H9 (cell line): ENCODE data around the gene TRAK2. TPM values are rescaled to one million over a fixed set of nuclear protein-coding genes. Genes with fewer than 3 reads are reported as not detected.

Experiments
- DNase-seq: peaks from one replicate; pipeline ENCODE4 v3.0.0-alpha.2; 2017
- H2AFZ ChIP-seq: one replicate; pipeline ENCODE4 v1.6.1; 2013; ENCODE audit warnings: mild to moderate bottlenecking, low read length, control low read depth, moderate library complexity
- H2AK5ac ChIP-seq: 2 replicates; pipeline ENCODE4 v1.6.1; 2013; ENCODE audit warnings: low read length, control low read depth, mixed read lengths; ENCODE audit not compliant: insufficient read length
- H2BK120ac ChIP-seq: one replicate; pipeline ENCODE4 v1.6.1; 2013; ENCODE audit warnings: low read depth, mild to moderate bottlenecking, low read length, control low read depth, inconsistent platforms; ENCODE audit not compliant: poor library complexity, severe bottlenecking
- H2BK12ac ChIP-seq: 2 replicates; pipeline ENCODE4 v1.6.1; 2013; ENCODE audit warnings: low read length, control low read depth, mixed read lengths, low read depth; ENCODE audit not compliant: insufficient read length
- H2BK15ac ChIP-seq: 2 replicates; pipeline ENCODE4 v1.6.1; 2013; ENCODE audit warnings: low read depth, low read length, control low read depth
- H2BK20ac ChIP-seq: one replicate; pipeline ENCODE4 v1.6.1; 2013; ENCODE audit warnings: low read depth, mild to moderate bottlenecking, low read length, control low read depth, inconsistent platforms; ENCODE audit not compliant: poor library complexity, severe bottlenecking
- H2BK5ac ChIP-seq: 2 replicates; pipeline ENCODE4 v1.6.1; 2013; ENCODE audit warnings: low read length, control low read depth, mixed read lengths; ENCODE audit not compliant: insufficient read length
- H3K14ac ChIP-seq: 2 replicates; pipeline ENCODE4 v1.6.1; 2013; ENCODE audit warnings: low read length, control low read depth; ENCODE audit not compliant: insufficient read depth
- H3K18ac ChIP-seq: 2 replicates; pipeline ENCODE4 v1.6.1; 2013; ENCODE audit warnings: low read depth, mild to moderate bottlenecking, mixed read lengths, low read length, control low read depth; ENCODE audit not compliant: insufficient read length
- H3K23ac ChIP-seq: 2 replicates; pipeline ENCODE4 v1.6.1; 2013; ENCODE audit warnings: low read length, control low read depth, mixed read lengths, low read depth; ENCODE audit not compliant: insufficient read length
- H3K23me2 ChIP-seq: 2 replicates; pipeline ENCODE4 v1.6.1; 2013; ENCODE audit warnings: low read depth, mild to moderate bottlenecking, mixed read lengths, low read length, control low read depth; ENCODE audit not compliant: insufficient read length, poor library complexity, severe bottlenecking
- H3K27ac ChIP-seq: 2 replicates; pipeline ENCODE4 v1.5.1; 2013; ENCODE audit warnings: low read length, control low read depth, mixed read lengths, low read depth; ENCODE audit not compliant: insufficient read length
- H3K27me3 ChIP-seq: 2 replicates; pipeline ENCODE4 v1.6.1; 2013; ENCODE audit warnings: low read length, control low read depth, inconsistent platforms; ENCODE audit not compliant: insufficient read depth
- H3K4ac ChIP-seq: 2 replicates; pipeline ENCODE4 v1.6.1; 2013; ENCODE audit warnings: low read depth, mild to moderate bottlenecking, control low read depth, inconsistent platforms, low read length, moderate library complexity
- H3K4me1 ChIP-seq: 2 replicates; pipeline ENCODE4 v1.6.1; 2013; ENCODE audit warnings: low read length, control low read depth, inconsistent platforms; ENCODE audit not compliant: insufficient read depth
- H3K4me2 ChIP-seq: 2 replicates; pipeline ENCODE4 v1.6.1; 2013; ENCODE audit warnings: low read length, control low read depth, mixed read lengths; ENCODE audit not compliant: insufficient read length, insufficient read depth
- H3K56ac ChIP-seq: 2 replicates; pipeline ENCODE4 v1.6.1; 2013; ENCODE audit warnings: low read depth, mild to moderate bottlenecking, mixed read lengths, low read length, control low read depth; ENCODE audit not compliant: insufficient read length
- H3K79me1 ChIP-seq: 2 replicates; pipeline ENCODE4 v1.6.1; 2013; ENCODE audit warnings: low read depth, mild to moderate bottlenecking, moderate library complexity, low read length, control low read depth, inconsistent platforms; ENCODE audit not compliant: insufficient read depth, poor library complexity, severe bottlenecking
- H3K79me2 ChIP-seq: 2 replicates; pipeline ENCODE4 v1.6.1; 2013; ENCODE audit warnings: low read length, control low read depth, inconsistent platforms; ENCODE audit not compliant: insufficient read depth
- H3K9ac ChIP-seq: 2 replicates; pipeline ENCODE4 v1.6.1; 2013; ENCODE audit warnings: low read length, control low read depth, mixed read lengths; ENCODE audit not compliant: insufficient read length; ENCODE audit errors: extremely low read depth
- H3K9me3 ChIP-seq: one replicate; pipeline ENCODE4 v1.6.1; 2013; ENCODE audit warnings: low read depth, low read length, inconsistent platforms; ENCODE audit not compliant: control insufficient read depth
- H3T11ph ChIP-seq: one replicate; pipeline ENCODE4 v1.6.1; 2013; ENCODE audit warnings: mild to moderate bottlenecking, low read length, control low read depth, inconsistent platforms
- H4K20me1 ChIP-seq: one replicate; pipeline ENCODE4 v1.6.1; 2013; ENCODE audit not compliant: control insufficient read depth, insufficient read length, insufficient read depth
- H4K5ac ChIP-seq: 2 replicates; pipeline ENCODE4 v1.6.1; 2013; ENCODE audit warnings: low read depth, mild to moderate bottlenecking, mixed read lengths, low read length, control low read depth; ENCODE audit not compliant: insufficient read length
- H4K8ac ChIP-seq: replicated peaks from 2 replicates; pipeline ENCODE4 v1.6.1; 2013; ENCODE audit warnings: low read length, control low read depth, mixed read lengths, low read depth; ENCODE audit not compliant: insufficient read length
- H4K91ac ChIP-seq: 2 replicates; pipeline ENCODE4 v1.6.1; 2013; ENCODE audit warnings: low read depth, mild to moderate bottlenecking, moderate library complexity, mixed read lengths, low read length, control low read depth; ENCODE audit not compliant: insufficient read length
- H3K27ac Mint-ChIP-seq, 3 experiments: 2 replicates in 2 of 3; 3 replicates in 1 of 3; pipeline ENCODE4 v1.8.0; 2020 to 2021; ENCODE audit warnings: mixed read lengths in 3 of 3, mild to moderate bottlenecking in 1 of 3, moderate library complexity in 1 of 3
- H3K27me3 Mint-ChIP-seq: 2 replicates; pipeline ENCODE4 v1.8.0; 2021; ENCODE audit warnings: low read depth, mild to moderate bottlenecking, moderate library complexity, mixed read lengths
- H3K36me3 Mint-ChIP-seq, 3 experiments: 2 replicates in 2 of 3; 3 replicates in 1 of 3; pipeline ENCODE4 v1.8.0; 2020 to 2021; ENCODE audit warnings: low read depth in 3 of 3, mixed read lengths in 3 of 3; ENCODE audit not compliant: insufficient read depth in 1 of 3
- H3K4me1 Mint-ChIP-seq, 2 experiments: 2 replicates each; pipeline ENCODE4 v1.8.0; 2020; ENCODE audit warnings: mixed read lengths in 2 of 2
- H3K4me3 Mint-ChIP-seq, 2 experiments: 2 replicates in 1 of 2; 3 replicates in 1 of 2; pipeline ENCODE4 v1.8.0; 2020 to 2021; ENCODE audit warnings: mild to moderate bottlenecking in 2 of 2, mixed read lengths in 2 of 2, moderate library complexity in 1 of 2
- H3K9me3 Mint-ChIP-seq, 2 experiments: 2 replicates in 1 of 2; 3 replicates in 1 of 2; pipeline ENCODE4 v1.8.0; 2020; ENCODE audit warnings: mild to moderate bottlenecking in 2 of 2, mixed read lengths in 2 of 2, moderate library complexity in 1 of 2
- WGBS: extraction: QIAGEN DNeasy Blood & Tissue Kit; methylation state at CpG from one replicate; pipeline ENCODE4 v1.1.7; 2013; ENCODE audit warnings: missing lambda C conversion rate, low lambda C conversion rate, mixed read lengths; ENCODE audit not compliant: insufficient read length; ENCODE audit errors: extremely low coverage; 5-methylcytosine and 5-hydroxymethylcytosine counted together
- total RNA-seq: library from RNA; stranded (reverse); gene quantifications from 2 replicates; pipeline ENCODE4 v1.2.1, GENCODE V29; 2021
- TF ChIP-seq, protein P1 (sequence below): fragments of 200-600 bp; sonication (generic); conservative IDR thresholded peaks from 3 replicates; pipeline ENCODE4 v1.8.0; 2021; ENCODE audit warnings: antibody characterized with exemption, mild to moderate bottlenecking

The TRAK2 gene
- total RNA-seq, 1 experiment from 2014 or later = 14.2 TPM

DNA sequence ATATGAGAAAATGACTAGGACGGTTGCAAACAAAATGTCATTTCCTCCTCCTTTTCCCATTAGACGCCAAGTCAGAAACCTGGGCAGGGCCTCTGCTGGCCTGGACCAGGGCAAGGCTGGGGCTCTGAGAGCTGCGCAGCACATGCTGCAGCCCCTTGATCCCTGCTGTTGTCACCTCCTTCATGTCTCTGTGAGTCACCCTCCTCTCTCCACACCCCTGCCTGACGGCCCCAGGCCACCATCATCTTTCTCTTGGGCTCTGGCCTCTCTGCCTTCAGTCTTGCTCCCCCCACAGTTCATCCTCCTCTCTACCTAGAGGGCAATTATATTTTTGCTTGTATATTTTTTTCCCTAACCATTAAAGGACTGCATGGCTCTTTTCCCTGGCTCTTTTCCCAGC, 104.1 kb downstream of the TRAK2 start:
- H3K27me3 Mint-ChIP-seq = no peaks in the 10 kb centered on the region
- no CpG with 5 or more reads among the region's 4 CpGs for WGBS
- TF ChIP-seq, protein P1, sequence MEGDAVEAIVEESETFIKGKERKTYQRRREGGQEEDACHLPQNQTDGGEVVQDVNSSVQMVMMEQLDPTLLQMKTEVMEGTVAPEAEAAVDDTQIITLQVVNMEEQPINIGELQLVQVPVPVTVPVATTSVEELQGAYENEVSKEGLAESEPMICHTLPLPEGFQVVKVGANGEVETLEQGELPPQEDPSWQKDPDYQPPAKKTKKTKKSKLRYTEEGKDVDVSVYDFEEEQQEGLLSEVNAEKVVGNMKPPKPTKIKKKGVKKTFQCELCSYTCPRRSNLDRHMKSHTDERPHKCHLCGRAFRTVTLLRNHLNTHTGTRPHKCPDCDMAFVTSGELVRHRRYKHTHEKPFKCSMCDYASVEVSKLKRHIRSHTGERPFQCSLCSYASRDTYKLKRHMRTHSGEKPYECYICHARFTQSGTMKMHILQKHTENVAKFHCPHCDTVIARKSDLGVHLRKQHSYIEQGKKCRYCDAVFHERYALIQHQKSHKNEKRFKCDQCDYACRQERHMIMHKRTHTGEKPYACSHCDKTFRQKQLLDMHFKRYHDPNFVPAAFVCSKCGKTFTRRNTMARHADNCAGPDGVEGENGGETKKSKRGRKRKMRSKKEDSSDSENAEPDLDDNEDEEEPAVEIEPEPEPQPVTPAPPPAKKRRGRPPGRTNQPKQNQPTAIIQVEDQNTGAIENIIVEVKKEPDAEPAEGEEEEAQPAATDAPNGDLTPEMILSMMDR = no peak

More for the DNA sequence above, 104.1 kb downstream of the TRAK2 start:
- H3K18ac ChIP-seq = no peak overlapping the region
- no peaks in the 10 kb centered on the region for H3K27me3 ChIP-seq
- no peak overlapping the region for H3K27ac ChIP-seq
- no peaks in the 10 kb centered on the region for H3K79me1 ChIP-seq
- no peak overlapping the region for H3K4me2 ChIP-seq
- no peak overlapping the region for H3K23ac ChIP-seq
- H2BK120ac ChIP-seq = no peak overlapping the region
- peaks cover 7 to 14% of the 10 kb centered on the region in 2 experiments; a peak in 3 of 4 replicates for H3K4me1 Mint-ChIP-seq
- no peak overlapping the region for H3K14ac ChIP-seq
- no peaks in the 10 kb centered on the region for H3K79me2 ChIP-seq
- no peak overlapping the region for H2BK12ac ChIP-seq
- no peaks in the 10 kb centered on the region for H3K9me3 ChIP-seq
- H2BK20ac ChIP-seq = no peak overlapping the region
- no peak overlapping the region for H3K4ac ChIP-seq
- H3K27ac Mint-ChIP-seq = no peak overlapping the region
- H3K4me1 ChIP-seq = no peaks in the 10 kb centered on the region
- H4K91ac ChIP-seq = no peak overlapping the region
- H3K9me3 Mint-ChIP-seq = no peaks in the 10 kb centered on the region; a peak in 1 of 5 replicates
- no peak overlapping the region for H2BK5ac ChIP-seq
- no peak overlapping the region for H4K5ac ChIP-seq
- no peaks in the 10 kb centered on the region for H3K23me2 ChIP-seq
- no peak overlapping the region for H2BK15ac ChIP-seq
- H3K56ac ChIP-seq = no peak overlapping the region
- H3K9ac ChIP-seq = no peak overlapping the region
- H3K36me3 Mint-ChIP-seq = no peaks in the 10 kb centered on the region
- no peak overlapping the region for H3T11ph ChIP-seq
- H2AK5ac ChIP-seq = no peak overlapping the region
- no peak for DNase-seq
- H3K4me3 Mint-ChIP-seq = no peak overlapping the region
- H4K20me1 ChIP-seq = no peaks in the 10 kb centered on the region
- no peak overlapping the region for H2AFZ ChIP-seq
- H4K8ac ChIP-seq = no peak overlapping the region
